Anterior cingulate cortex (tissue), 58 donors: ENCODE results near the gene GLIS1.

ENCODE experiments used
- DNase-seq, 58 donors: peaks; one replicate each; lab custom pipeline; 2025; lab: John Stamatoyannopoulos, UW

GLIS1 gene

GRCh38 chr1:53484705-53485477 lies 254.1 kb downstream of the GLIS1 start:
- DNase-seq, result no peak

GRCh38 chr1:53483656-53484055 lies 255.3 kb downstream of the GLIS1 start:
- DNase-seq, result no peak

- no peak for DNase-seq
Observed at GRCh38 chr1:53483170-53483569, 255.8 kb downstream of the GLIS1 start.

GRCh38 chr1:53482441-53483153 lies 256.4 kb downstream of the GLIS1 start:
- DNase-seq, result no peak

GRCh38 chr1:53481456-53481855 lies 257.5 kb downstream of the GLIS1 start:
- no peak for DNase-seq

GRCh38 chr1:53480678-53481077 lies 258.3 kb downstream of the GLIS1 start:
- no peak for DNase-seq

GRCh38 chr1:53478502-53478818 lies 260.5 kb downstream of the GLIS1 start:
- peak in 1 of 58 donors; percentile 7 for DNase-seq

- peak in 3 of 58 donors; percentile 3 to 4 (median 3) for DNase-seq
Observed at GRCh38 chr1:53477651-53478501, 261.1 kb downstream of the GLIS1 start.

- no peak for DNase-seq
Observed at GRCh38 chr1:53476579-53476978, 262.4 kb downstream of the GLIS1 start.

- DNase-seq, result no peak
Observed at GRCh38 chr1:53475664-53476063, 263.3 kb downstream of the GLIS1 start.

GRCh38 chr1:53473463-53473862 lies 265.5 kb downstream of the GLIS1 start:
- no peak for DNase-seq

- DNase-seq, result no peak
Observed at GRCh38 chr1:53471000-53471399, 268.0 kb downstream of the GLIS1 start.

- no peak for DNase-seq
Observed at GRCh38 chr1:53470584-53470983, 268.4 kb downstream of the GLIS1 start.

- peak in 46 of 58 donors; percentile 7 to 62 (median 28) for DNase-seq
Observed at GRCh38 chr1:53470155-53470554, 268.8 kb downstream of the GLIS1 start.

GRCh38 chr1:53469373-53469772 lies 269.6 kb downstream of the GLIS1 start:
- DNase-seq, result no peak

- DNase-seq, result no peak
Observed at GRCh38 chr1:53468374-53468773, 270.6 kb downstream of the GLIS1 start.

GRCh38 chr1:53467391-53467790 lies 271.6 kb downstream of the GLIS1 start:
- no peak for DNase-seq

- DNase-seq, result no peak
Observed at GRCh38 chr1:53465023-53465957, 273.7 kb downstream of the GLIS1 start.

GRCh38 chr1:53463961-53464899 lies 274.7 kb downstream of the GLIS1 start:
- no peak for DNase-seq
